ENCODE data around the gene BLMH.

Gene BLMH, protein sequence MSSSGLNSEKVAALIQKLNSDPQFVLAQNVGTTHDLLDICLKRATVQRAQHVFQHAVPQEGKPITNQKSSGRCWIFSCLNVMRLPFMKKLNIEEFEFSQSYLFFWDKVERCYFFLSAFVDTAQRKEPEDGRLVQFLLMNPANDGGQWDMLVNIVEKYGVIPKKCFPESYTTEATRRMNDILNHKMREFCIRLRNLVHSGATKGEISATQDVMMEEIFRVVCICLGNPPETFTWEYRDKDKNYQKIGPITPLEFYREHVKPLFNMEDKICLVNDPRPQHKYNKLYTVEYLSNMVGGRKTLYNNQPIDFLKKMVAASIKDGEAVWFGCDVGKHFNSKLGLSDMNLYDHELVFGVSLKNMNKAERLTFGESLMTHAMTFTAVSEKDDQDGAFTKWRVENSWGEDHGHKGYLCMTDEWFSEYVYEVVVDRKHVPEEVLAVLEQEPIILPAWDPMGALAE

GRCh38 chr17:30291543-30292285, at the start of gene BLMH:
Gene BLMH, minus strand, starts transcription at chr17:30291944. Its CDS starts 125 bp downstream, at chr17:30291819.
- DNase-seq: peak; percentile 78 to 84

DNA sequence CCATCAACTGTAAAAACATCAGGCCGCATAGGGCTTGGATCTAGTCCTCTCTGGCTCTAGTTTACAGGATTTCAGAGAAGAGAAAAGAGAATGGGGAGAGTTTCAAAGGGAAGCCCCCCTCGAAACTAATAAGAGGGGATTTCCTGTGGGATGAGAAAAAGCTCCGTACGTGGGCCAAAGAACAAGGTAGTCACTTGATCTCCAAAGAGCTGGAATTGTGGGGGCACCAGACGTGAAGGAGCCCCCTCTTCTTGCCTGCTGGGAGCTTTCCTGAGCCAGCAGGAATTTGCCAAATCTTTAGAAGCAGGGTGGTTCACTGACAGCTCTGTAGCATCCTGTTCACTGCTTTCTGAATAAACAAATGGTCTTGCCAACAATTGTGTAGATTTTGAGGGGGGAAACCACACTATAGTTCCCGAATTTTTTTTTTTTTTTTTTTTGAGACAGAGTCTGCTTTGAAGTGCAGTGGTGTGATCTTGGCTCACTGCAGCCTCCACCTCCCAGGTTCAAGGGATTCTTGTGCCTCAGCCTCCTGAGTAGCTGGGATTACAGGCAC, 49.1 kb upstream of the BLMH start:
- DNase-seq: no peak

GRCh38 chr17:30339086-30339485, 47.3 kb upstream of the BLMH start:
- no peak for DNase-seq

DNA sequence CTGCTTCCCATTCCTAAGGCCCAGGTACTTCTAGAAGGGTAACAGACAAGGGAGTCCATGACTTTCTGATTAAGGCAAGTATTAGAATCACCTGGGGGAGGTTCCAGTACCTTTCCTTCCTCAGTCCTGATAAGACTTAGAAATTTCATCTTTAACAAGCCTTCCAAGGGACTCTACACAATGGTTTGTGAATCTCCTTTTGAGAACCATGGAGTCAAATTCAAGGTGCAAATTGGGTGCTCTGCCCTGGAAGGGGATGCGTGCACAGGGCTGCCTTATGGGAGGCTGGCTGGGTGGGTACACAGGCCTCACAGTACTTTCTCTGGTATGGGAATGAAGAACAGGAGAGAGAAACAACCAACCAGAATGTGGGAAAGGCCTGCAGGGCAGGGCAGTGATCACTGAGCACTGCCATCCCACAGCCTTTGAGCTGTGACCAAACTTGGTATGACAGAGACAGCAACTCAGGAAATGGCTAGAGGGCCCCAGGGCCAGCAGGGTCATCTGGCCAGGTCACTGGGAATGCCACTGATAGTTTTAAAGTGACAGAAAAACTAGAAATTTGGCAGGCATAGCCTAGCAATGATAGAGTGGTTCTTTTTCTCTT, 45.8 kb upstream of the BLMH start:
- no peak for DNase-seq

DNA sequence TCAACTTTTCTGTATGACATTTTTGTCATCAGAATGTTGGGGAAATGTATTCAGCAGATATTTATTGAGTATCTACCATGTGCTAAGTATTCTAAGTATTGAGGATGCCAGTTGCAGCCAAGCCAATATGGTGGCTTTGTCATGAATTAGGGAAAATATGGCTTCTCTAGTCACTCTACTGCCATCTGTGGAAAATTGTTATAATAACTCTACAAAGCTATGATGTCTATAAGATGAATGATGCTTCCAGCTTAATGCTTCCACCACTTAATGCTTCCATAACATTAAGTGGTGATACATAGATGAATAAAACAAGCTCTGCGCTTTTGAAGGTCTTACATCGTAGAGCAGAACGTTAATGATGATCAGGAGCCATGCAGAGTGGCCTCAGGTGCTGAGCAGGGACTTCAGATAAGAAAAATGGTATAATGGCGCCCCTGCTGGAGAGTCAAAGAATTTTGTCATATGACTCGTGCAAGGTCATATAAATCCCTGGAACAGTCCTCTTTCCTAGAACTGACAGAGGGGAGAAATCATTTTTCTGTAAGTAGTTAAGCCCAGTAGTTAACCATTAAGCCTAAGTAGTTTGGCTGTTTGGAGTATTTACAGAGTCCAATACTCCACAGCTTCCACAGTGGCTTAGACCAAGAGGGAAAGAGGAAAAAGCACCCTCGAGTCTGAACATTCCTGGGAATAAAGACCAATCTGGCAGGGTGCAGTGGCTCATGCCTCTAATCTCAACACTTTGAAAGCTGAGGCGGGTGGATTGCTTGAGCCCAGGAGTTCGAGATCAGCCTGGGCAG, 44.8 kb upstream of the BLMH start:
- DNase-seq: peak; percentile 52 to 74

DNA sequence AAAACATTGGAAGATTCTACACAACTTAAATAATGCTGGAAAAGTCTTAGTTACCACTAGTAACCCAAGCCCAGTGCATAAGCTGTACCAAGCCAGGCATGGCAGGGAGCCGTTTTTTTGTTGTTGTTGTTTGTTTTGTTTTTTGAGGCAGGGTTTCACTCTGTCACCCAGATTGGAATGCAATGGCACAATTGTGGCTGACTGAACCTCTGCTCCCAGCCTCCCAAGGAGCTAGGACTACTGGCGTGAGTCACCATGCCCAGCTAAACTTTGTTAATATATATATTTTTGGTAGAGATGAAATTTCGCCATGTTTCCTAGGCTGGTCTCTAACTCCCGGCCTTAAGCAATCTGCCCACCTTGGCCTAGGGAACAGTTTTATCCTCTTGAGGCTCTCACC, 42.7 kb upstream of the BLMH start:
- DNase-seq: no peak

GRCh38 chr17:30333503-30334360, 42.0 kb upstream of the BLMH start, which contains the start of gene TMIGD1:
Gene TMIGD1, minus strand, starts transcription at chr17:30334057. Its CDS starts 1,924 bp downstream, at chr17:30332133.
- DNase-seq: no peak

GRCh38 chr17:30332057-30332542, 40.4 kb upstream of the BLMH start:
- DNase-seq: peak; percentile 46 to 64

GRCh38 chr17:30326809-30327208, 35.1 kb upstream of the BLMH start:
- DNase-seq: no peak

DNA sequence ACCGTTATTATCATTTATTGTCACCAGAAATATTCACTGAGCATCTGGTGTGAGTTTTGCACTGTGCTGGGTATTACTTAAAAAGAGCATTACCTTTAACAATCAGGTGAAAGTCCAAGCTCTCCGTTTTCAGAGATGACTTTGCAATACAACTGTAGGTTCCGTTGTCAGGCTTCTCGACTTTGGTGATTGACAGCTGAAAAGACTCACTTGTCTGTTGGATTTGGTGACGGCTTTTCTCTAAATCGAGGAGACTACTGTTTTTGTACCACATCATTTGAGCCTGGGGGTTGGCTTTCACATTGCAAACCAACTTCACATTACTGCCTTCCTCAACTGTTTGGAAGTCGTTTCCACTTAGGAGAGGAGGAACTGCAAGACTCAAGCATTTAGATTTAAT, 33.0 kb upstream of the BLMH start:
- DNase-seq: no peak

- peak; percentile 19 to 24 for DNase-seq
Observed at GRCh38 chr17:30323895-30324319, 32.2 kb upstream of the BLMH start.

GRCh38 chr17:30323262-30323894, 31.6 kb upstream of the BLMH start:
- peak; percentile 61 to 64 for DNase-seq

DNA sequence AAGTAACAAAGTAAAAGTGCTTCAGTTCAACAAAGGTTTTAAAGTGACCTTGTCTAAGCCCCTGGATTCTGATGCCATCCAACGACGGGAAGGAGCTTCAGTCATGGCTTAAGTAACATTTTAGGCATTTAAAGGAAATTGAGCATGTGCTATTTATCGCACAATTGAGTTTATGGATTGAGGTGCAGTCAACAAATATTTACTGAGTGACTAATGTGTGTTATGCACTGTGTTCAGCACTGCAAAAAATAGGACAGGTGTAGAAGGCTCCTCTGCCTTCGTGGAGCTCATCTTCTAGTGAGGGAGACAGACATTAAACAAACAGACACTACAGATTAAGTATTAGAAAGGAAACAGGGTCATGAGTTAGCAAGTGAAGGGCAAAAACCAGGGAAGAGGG, 29.6 kb upstream of the BLMH start:
- no peak for DNase-seq

DNA sequence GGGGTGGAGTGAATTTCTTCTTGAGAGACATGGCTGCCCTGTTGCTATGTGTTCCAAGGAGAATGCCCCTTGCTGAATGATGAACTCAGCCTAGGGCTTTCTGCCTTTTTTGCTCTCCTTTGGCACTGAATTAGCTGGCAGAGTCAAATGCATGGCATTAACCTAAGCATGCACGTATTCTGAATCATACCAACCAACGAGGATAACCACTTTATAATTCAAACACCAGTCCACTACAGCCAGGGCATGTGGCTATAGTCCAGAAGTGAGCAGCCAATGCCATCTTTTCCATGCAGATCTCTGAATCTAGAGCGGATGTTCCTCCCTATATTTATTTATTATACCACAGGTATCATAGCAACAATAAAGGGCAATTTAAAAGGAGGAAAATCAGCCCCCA, 26.4 kb upstream of the BLMH start:
- DNase-seq: no peak

DNA sequence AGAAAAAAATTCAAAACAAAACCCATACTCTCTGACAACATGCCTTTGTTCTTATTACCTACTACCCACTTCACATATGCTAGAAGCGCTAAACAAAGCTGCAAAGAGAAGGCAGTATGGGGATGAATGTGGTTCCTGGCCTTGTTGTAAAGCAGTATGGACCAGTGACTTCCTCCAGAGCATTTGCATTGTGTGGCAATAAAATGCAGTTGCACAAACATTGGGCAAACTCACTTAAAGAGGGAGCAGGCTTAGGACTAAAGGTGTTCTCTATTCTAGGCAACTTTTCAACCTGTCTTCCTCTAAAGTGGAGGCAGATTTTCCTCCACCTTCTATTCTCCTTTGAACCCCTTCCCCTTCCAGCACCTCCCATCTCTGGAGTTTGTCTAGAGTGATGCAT, 25.0 kb upstream of the BLMH start:
- DNase-seq: no peak

DNA sequence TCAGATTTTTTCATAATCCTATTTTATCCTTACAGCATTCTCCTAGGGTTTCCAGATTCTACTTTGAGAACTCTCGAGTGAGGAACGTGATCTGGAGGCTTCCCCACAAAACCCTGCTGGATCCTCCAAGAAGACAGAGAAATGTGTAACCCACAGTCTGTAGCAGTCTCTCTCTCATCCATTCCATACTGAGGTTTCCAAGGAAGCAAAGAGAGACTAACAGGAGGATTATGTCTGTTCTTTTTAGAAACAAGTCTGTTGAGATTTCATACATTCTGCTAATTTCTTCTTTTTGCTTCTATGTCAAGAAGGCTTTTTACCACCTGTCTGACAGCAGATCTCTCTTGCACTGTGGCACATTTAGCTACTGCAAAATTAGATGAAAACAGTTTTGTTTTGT, 23.4 kb upstream of the BLMH start:
- no peak for DNase-seq

DNA sequence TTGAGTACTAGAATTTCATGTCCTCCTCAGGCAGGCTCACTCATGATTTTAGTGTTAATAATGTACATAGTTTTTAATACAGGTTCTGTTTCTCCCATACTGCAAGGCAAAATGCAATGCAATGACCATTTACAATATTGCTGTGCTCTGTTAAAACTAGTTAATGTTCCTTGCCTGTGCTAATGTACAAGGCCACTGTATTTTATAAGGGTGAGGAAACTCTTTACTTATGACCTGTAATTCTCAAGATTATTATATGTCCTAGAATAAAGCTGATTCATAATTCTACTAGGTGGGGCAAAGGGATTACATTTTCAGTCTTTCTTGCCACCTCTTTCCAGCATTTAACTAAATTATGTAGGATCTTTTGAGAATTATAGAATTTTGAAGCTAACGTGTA, 22.7 kb upstream of the BLMH start:
- no peak for DNase-seq

DNA sequence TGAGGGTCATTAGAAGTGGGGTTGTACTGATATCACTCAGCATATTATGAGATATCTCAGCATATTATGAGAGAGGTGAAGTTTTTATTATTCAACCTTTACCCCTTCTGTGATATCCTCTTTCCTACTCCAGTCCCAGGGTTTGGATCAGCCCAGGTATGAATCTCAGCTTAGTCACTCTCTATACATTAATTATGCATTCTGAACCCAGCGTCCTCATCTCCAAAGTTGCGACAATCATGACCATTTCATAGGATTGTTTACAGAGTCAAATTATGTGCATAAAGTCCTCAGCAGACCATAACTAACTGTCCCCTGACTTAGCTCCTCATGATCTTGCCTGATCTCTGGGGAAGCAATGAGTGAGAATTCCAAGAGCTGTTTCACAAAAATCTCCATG, 20.5 kb upstream of the BLMH start:
- DNase-seq: no peak

- no peak for DNase-seq
Observed at GRCh38 chr17:30310562-30310961, 18.8 kb upstream of the BLMH start.

GRCh38 chr17:30309591-30309990, 17.8 kb upstream of the BLMH start:
- DNase-seq: no peak

DNA sequence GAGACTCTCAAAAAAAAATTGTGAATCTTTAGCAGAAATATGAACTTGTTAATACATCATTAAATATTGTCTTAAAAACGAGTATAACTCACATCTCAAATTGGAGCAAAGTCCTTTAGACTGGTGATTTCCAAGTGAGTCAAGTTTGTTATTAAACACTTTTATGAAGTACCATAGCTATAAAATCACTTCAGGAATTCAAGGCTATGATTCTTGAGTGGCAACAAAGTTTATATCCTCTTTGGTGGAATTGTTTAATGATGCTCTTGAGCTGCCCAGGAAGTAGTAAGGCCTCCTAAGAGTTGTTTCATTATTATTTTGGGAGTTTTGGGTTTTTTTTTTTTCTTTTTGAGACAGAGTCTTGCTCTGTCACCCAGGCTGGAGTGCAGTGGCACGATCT, 16.7 kb upstream of the BLMH start:
- DNase-seq: no peak
